GM23248 (cell line): Measurements from ENCODE around the gene SYNGR3. TPM values are rescaled to one million over a fixed set of nuclear protein-coding genes. Genes with fewer than 3 reads are reported as not detected.

ENCODE experiments used
- DNase-seq: peaks from one replicate; pipeline ENCODE4 v3.0.0-alpha.2; 2015
- H2AFZ ChIP-seq: fragments of 200-600 bp; sonication (generic); 2 replicates; pipeline ENCODE4 v1.6.1; 2016; ENCODE audit warnings: antibody characterized with exemption
- H3F3A ChIP-seq: fragments of 200-600 bp; sonication (generic); 2 replicates; pipeline ENCODE4 v1.6.1; 2016; ENCODE audit warnings: mild to moderate bottlenecking, antibody characterized with exemption, mixed run types; ENCODE audit not compliant: insufficient read depth
- H3K27ac ChIP-seq: fragments of 200-600 bp; sonication (generic); 2 replicates; pipeline ENCODE4 v1.5.1; 2016; ENCODE audit warnings: mild to moderate bottlenecking
- H3K27me3 ChIP-seq: fragments of 200-600 bp; sonication (generic); replicated peaks from 2 replicates; pipeline ENCODE4 v1.6.1; 2016; ENCODE audit warnings: mild to moderate bottlenecking; ENCODE audit not compliant: insufficient read depth
- H3K36me3 ChIP-seq: fragments of 200-600 bp; sonication (generic); 2 replicates; pipeline ENCODE4 v1.6.1; 2016; ENCODE audit warnings: low read depth, mild to moderate bottlenecking
- H3K4me1 ChIP-seq: fragments of 200-600 bp; sonication (generic); 2 replicates; pipeline ENCODE4 v1.6.1; 2016; ENCODE audit warnings: mild to moderate bottlenecking; ENCODE audit not compliant: insufficient read depth
- H3K4me2 ChIP-seq: fragments of 200-600 bp; sonication (generic); one replicate; pipeline ENCODE4 v1.6.1; 2016; ENCODE audit warnings: mild to moderate bottlenecking; ENCODE audit not compliant: unreplicated experiment
- H3K4me3 ChIP-seq: fragments of 200-600 bp; sonication (generic); 2 replicates; pipeline ENCODE4 v1.5.1; 2016; ENCODE audit warnings: mild to moderate bottlenecking
- H3K79me2 ChIP-seq: fragments of 200-600 bp; sonication (generic); 2 replicates; pipeline ENCODE4 v1.6.1; 2016; ENCODE audit warnings: mild to moderate bottlenecking; ENCODE audit not compliant: insufficient read depth
- H3K9ac ChIP-seq: fragments of 200-600 bp; sonication (generic); 2 replicates; pipeline ENCODE4 v1.6.1; 2016; ENCODE audit warnings: mild to moderate bottlenecking
- H3K9me2 ChIP-seq: fragments of 200-600 bp; sonication (generic); 2 replicates; pipeline ENCODE4 v1.6.1; 2016; ENCODE audit warnings: mixed run types, mild to moderate bottlenecking, moderate library complexity; ENCODE audit not compliant: insufficient read depth
- H3K9me3 ChIP-seq: fragments of 200-600 bp; sonication (generic); one replicate; pipeline ENCODE4 v1.6.1; 2017; ENCODE audit warnings: low read depth
- H4K20me1 ChIP-seq: fragments of 200-600 bp; sonication (generic); 2 replicates; pipeline ENCODE4 v1.6.0; 2016; ENCODE audit not compliant: insufficient read depth
- EZH2 ChIP-seq: fragments of 200-600 bp; sonication (generic); IDR thresholded peaks from 2 replicates; pipeline ENCODE4 v1.6.1; 2018; ENCODE audit warnings: antibody characterized with exemption, mild to moderate bottlenecking; ENCODE audit not compliant: insufficient read depth, poor library complexity, severe bottlenecking
- EZH2phosphoT487 ChIP-seq: fragments of 200-600 bp; sonication (generic); IDR thresholded peaks from 2 replicates; pipeline ENCODE4 v1.6.1; 2018; ENCODE audit warnings: antibody characterized with exemption, moderate library complexity, mild to moderate bottlenecking, low read depth; ENCODE audit not compliant: insufficient read depth
- WGBS, 2 experiments: methylation state at CpG; one replicate each; pipeline ENCODE4 v1.1.6; 2015 to 2017; ENCODE audit warnings: low lambda C conversion rate in 2 of 2, low coverage in 1 of 2; ENCODE audit errors: missing lambda C conversion rate in 2 of 2; 5-methylcytosine and 5-hydroxymethylcytosine counted together
- in situ Hi-C: fragments of 300-500 bp; cut with MboI; formaldehyde crosslinking; loops from 2 replicates; pipeline ENCODE4 v1.15.0; 2020
- polyA plus RNA-seq: library from polyadenylated mRNA; unstranded; fragments of >200 nt; fragmentation: Nextera tagmentation; extraction: Ambion mirVana; gene quantifications from 2 replicates; pipeline ENCODE4 v1.2.1, GENCODE V29; 2016
- total RNA-seq: library from RNA; depleted of rRNA; stranded (reverse); fragments of >200 nt; shearing (Covaris generic); gene quantifications from 2 replicates; pipeline ENCODE4 v1.2.3, GENCODE V29; 2014

Gene SYNGR3
- total and polyA plus RNA-seq, 2 experiments from 2014 or later: 0.22 to 1.3 TPM

DNA sequence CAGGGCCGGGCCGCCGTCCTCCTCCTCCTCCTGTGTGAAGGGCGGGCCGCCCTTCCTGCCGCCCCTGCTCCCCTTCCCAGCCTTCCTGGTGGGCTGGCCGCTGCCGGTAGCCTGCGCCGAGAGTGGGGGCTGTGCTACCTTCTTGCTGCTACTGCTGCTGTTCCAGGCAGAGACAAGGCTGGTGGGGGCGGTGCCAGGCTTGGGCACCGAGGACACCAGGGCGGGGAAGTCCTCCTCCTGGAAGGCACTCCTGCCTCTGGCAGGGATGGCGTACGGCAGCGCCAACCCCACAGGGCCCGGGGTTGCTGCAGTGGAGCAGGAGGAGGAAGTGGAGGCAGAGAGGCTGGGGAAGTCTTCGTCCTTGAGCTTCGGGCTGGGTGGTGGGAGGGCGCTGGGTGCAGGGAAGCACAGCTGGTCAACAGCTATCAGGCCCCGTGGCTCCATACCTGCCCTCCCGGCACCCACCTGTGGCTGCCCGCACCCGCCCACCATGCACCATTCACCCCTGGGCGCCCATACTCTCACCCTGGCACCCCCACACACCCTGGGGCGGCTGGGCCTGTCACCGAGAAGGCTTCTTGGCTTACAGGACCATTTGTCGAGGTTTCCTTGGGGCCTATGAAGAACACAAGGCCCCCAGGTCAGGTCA lies 10.2 kb downstream of the SYNGR3 start:
- H3K4me3 ChIP-seq: no peak overlapping the region
- H3K27ac ChIP-seq: no peak overlapping the region
- no peak overlapping the region for H3K9ac ChIP-seq
- no peak overlapping the region for H3K4me2 ChIP-seq
- H3F3A ChIP-seq: peaks cover 36% of the 10 kb centered on the region
- H3K36me3 ChIP-seq: peaks cover 20% of the 10 kb centered on the region
- H2AFZ ChIP-seq: no peak overlapping the region
- H3K79me2 ChIP-seq: peaks cover 50% of the 10 kb centered on the region
- no peak for DNase-seq
- WGBS, 2 experiments: 92% methylated on average over 22 to 28 of the region's 28 CpGs
- H3K9me3 ChIP-seq: no peaks in the 10 kb centered on the region
- TF ChIP-seq EZH2: no peak
- TF ChIP-seq EZH2phosphoT487: no peak
- in situ Hi-C loops: no loop called here
- H4K20me1 ChIP-seq: peaks cover 5% of the 10 kb centered on the region; the same call in 1 of the 2 replicates
- no peaks in the 10 kb centered on the region for H3K9me2 ChIP-seq
- H3K4me1 ChIP-seq: peaks cover 27% of the 10 kb centered on the region
- no peaks in the 10 kb centered on the region for H3K27me3 ChIP-seq

DNA sequence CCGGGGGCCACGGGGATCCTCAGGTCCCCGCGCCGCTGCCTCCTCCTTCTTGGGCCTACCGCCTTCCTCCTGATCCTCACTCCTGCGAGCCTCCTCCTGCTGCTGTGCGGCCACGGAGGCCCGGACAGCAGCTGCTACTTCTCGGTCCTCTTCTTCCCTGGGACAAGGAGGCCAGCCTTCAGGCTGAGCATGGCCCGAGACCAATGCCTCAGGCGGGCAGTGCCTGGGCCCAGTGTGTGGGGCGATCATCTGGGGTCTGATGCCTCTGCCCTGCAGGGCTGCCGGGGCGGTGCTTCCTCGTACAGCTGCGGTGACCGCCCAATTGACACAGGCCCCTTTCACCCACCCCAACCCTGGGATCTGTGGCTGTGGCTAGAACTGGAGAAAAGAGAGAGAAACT lies 11.3 kb downstream of the SYNGR3 start:
- no peak overlapping the region for H2AFZ ChIP-seq
- no peak overlapping the region for H3K4me2 ChIP-seq
- H3F3A ChIP-seq: peaks cover 26% of the 10 kb centered on the region
- no peaks in the 10 kb centered on the region for H3K9me2 ChIP-seq
- H3K4me3 ChIP-seq: no peak overlapping the region
- no peak overlapping the region for H3K27ac ChIP-seq
- H3K4me1 ChIP-seq: peaks cover 23% of the 10 kb centered on the region
- no peak for DNase-seq
- WGBS, 2 experiments: 98% methylated on average over 18 to 19 of the region's 19 CpGs
- peaks cover 60% of the 10 kb centered on the region for H3K79me2 ChIP-seq
- H3K9ac ChIP-seq: no peak overlapping the region
- H4K20me1 ChIP-seq: peaks cover 5% of the 10 kb centered on the region; the same call in 1 of the 2 replicates
- peaks cover 20% of the 10 kb centered on the region for H3K36me3 ChIP-seq
- no peaks in the 10 kb centered on the region for H3K27me3 ChIP-seq
- in situ Hi-C loops: no loop called here
- no peaks in the 10 kb centered on the region for H3K9me3 ChIP-seq
- TF ChIP-seq EZH2phosphoT487: no peak
- TF ChIP-seq EZH2: no peak

DNA sequence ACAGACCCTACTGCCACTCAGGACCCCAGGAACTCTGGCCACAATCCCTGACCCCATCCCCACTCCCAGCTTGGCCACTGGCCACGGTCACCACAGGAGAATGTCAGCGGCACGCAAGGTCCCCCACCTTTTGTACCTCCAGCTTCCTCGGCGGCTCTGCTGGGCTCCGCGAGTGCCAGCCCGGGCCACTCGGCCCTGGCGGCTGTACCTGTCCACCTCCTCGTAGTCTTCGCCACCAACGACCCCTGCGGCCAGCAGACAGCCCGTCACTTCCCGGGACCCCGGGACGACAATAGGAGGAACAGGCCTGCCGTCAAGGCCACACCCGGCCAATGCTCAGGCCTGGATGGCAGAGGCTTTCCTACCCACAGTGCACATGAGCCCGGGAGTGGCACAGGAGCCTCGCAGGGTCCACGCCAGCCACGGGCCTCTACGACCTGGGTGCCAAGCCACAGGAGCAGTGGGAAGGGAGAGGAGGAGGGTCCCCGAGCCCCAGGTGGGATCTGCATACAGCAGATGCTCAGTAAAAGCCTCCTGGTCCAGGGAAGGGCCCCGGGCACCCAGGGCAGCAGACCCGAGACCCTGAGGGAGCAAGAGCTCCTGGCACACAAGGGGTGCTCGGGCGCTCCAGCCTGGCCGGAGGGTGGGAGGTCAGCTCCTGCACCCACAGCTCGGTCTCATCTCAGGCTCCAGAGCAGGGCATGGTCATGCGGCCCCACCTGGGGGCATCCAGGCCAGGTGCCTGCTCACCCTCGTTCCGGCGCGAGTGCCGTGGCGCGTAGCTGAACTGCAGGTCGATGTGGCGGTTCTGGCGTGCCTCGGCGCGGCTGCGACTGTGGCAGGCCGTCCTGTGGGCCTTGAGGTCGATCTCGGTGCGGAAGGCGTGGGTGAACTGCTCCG lies 11.9 kb downstream of the SYNGR3 start:
- H3K9me2 ChIP-seq: no peaks in the 10 kb centered on the region
- H3K79me2 ChIP-seq: peaks cover 67% of the 10 kb centered on the region
- peaks cover 19% of the 10 kb centered on the region for H3F3A ChIP-seq
- peaks cover 20% of the 10 kb centered on the region for H3K4me1 ChIP-seq
- no peak overlapping the region for H3K4me2 ChIP-seq
- peaks cover 5% of the 10 kb centered on the region; the same call in 1 of the 2 replicates for H4K20me1 ChIP-seq
- H3K9ac ChIP-seq: no peak overlapping the region
- no peaks in the 10 kb centered on the region for H3K9me3 ChIP-seq
- H3K4me3 ChIP-seq: no peak overlapping the region
- DNase-seq: no peak
- peaks cover 18% of the 10 kb centered on the region for H3K36me3 ChIP-seq
- no peak overlapping the region for H2AFZ ChIP-seq
- TF ChIP-seq EZH2phosphoT487 (no peak), EZH2 (no peak)
- no peaks in the 10 kb centered on the region for H3K27me3 ChIP-seq
- whole genome bisulfite sequencing, 2 experiments: 95 to 97% methylated on average over 46 to 53 of the region's 53 CpGs
- in situ Hi-C loops: no loop called here
- H3K27ac ChIP-seq: no peak overlapping the region

DNA sequence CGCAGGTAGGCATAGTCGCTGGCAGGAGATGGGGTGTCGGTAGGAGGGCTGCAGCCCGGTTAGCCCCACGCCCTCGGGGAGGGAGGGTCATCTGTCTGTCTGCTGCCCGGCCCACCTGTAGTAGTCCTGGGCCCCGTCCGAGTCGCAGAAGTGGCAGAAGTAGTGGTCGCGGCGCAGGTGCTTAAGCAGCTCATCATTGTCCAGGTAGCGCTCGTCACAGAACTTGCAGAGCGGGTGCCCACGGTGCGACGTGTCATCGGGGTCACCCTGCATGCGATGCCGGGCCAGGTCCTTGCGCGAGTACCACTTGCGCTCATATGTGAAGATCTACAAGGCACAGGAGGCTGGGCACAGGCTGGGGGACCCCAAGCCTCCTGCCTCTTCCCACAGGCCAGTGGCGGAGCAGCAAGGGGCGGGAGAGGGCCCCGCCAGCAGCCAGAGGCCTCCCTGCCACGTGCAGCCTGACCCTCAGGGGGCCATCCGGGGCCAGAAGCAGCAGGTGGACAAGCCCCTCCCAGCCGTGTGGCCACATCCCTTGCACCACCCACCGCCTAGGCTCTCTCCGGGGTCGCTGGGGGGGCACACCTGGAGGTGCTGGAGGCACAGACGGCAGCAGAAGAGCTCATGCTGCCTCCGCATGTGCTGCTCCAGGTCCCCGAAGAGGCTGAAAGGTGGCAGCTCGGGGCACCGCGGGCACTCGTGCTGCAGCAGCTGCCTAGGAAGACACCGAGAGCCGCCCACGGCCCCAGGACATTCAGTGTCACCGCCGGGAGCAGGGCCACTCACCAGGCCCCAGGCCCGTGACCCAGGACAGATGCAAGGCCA lies 12.8 kb downstream of the SYNGR3 start:
- no peaks in the 10 kb centered on the region for H3K9me3 ChIP-seq
- H3K9ac ChIP-seq: no peak overlapping the region
- H3K4me3 ChIP-seq: no peak overlapping the region
- no peak overlapping the region for H3K4me2 ChIP-seq
- no peak overlapping the region for H2AFZ ChIP-seq
- H3K27ac ChIP-seq: no peak overlapping the region
- TF ChIP-seq EZH2phosphoT487 (no peak), EZH2 (no peak)
- H3K9me2 ChIP-seq: no peaks in the 10 kb centered on the region
- H3K27me3 ChIP-seq: no peaks in the 10 kb centered on the region
- 93 to 94% methylated on average over 46 to 47 of the region's 47 CpGs for WGBS, 2 experiments
- no peak for DNase-seq
- in situ Hi-C loops: no loop called here
- H3K79me2 ChIP-seq: peaks cover 76% of the 10 kb centered on the region
- H4K20me1 ChIP-seq: peaks cover 10% of the 10 kb centered on the region; the same call in 1 of the 2 replicates
- H3F3A ChIP-seq: peaks cover 15% of the 10 kb centered on the region
- peaks cover 19% of the 10 kb centered on the region for H3K4me1 ChIP-seq
- H3K36me3 ChIP-seq: peaks cover 16% of the 10 kb centered on the region
